Measurements from ENCODE around the gene BMP8A. TPM values are rescaled to one million over a fixed set of nuclear protein-coding genes. Genes with fewer than 3 reads are reported as not detected.

Gene BMP8A
- total and polyA plus RNA-seq, 2 of the 8 experiments (the other 6 are each of a cell fraction or from before 2014, with no cell fraction given), result 0.38 to 0.43 TPM

DNA sequence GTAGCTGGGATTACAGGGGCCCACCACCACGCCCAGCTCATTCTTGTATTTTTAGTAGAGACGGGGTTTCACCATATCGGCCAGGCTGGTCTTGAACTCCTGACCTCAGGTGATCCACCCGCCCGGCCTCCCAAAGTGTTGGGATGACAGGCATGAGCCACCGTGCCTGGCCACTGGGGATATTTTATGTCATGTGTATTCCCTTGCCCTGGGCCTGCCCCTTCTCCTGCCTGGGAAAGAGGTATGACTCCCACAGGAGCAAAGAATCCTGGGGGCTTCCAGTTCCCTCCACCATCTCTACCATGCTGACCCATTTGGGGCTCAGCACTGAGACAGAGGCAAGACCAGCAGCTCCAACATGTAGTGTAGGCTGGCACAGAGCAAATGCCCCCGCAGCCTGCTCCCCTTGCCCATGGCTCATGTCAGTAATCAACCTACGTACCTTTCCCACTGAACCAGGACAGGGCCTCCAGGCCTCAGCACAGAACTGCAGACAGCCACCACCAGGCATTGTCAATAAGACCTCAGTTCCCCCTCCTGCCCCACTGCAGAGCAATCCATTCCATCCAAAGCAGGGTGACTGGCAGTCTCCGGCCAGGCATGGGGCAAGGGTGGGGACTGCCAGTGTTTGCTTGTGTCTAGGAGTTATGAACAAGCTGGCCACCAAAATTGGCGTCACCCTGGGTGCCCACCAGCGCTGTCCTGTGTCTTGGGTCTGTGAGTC, 35.2 kb downstream of the BMP8A start:
- ChIA-PET CTCF (ENCODE audit: partially characterized antibody) (interaction anchor here (0.5 to 3.7 kb wide), 6 partner anchors 12 to 115 kb away, joined by 3 to 20 read pairs (median 3); no protein-coding TSS in a partner anchor), POLR2A (ENCODE audit: partially characterized antibody) (interaction anchor here (0.6 kb wide), 1 partner anchor 541 kb away, joined by 3 read pairs; no protein-coding TSS in a partner anchor)
- Histone ChIP-seq H3K9ac (replicated peaks in 1 of 4; ENCODE audit: extremely low read depth in 1 of 4, low read depth in 3 of 4, low read length in 3 of 4) (no peak overlapping the region), H2AFZ (ENCODE audit: low read length) (no peak overlapping the region), H4K20me1 (replicated peaks in 1 of 2; ENCODE audit: control insufficient read depth in 1 of 2, insufficient read depth in 2 of 2, low read length in 2 of 2) (no peaks in the 10 kb centered on the region), H3K79me1 (ENCODE audit: low read depth, low read length) (no peaks in the 10 kb centered on the region), H3K4me2 (ENCODE audit: insufficient read depth in 1 of 2, low read depth in 2 of 2, low read length in 2 of 2) (no peak overlapping the region), H2BK20ac (ENCODE audit: low read length) (no peak overlapping the region), H2BK5ac (ENCODE audit: low read depth, low read length) (no peak overlapping the region), H3K9me3 (ENCODE audit: insufficient read depth in 2 of 2, low read depth in 1 of 2, low read length in 1 of 2) (no peaks in the 10 kb centered on the region), H4K91ac (replicated peaks; ENCODE audit: insufficient read length, low read length) (no peak overlapping the region), H3K4ac (replicated peaks; ENCODE audit: insufficient read length, low read depth, low read length) (no peak overlapping the region), H2AK5ac (ENCODE audit: low read depth, low read length) (no peak overlapping the region), H3K27me3 (replicated peaks in 1 of 4; ENCODE audit: control insufficient read depth in 3 of 4, extremely low read depth in 1 of 4, insufficient read depth in 3 of 4, low read length in 3 of 4) (no peaks in the 10 kb centered on the region; a peak in 1 of 7 replicates), H2BK12ac (ENCODE audit: low read depth, low read length) (no peak overlapping the region), H3K4me1 (replicated peaks in 1 of 4; ENCODE audit: control insufficient read depth in 3 of 4, insufficient read depth in 4 of 4, low read length in 3 of 4) (no peaks in the 10 kb centered on the region), H3K27ac (ENCODE audit: low read depth, low read length) (no peak overlapping the region), H3K14ac (ENCODE audit: insufficient read length) (no peak overlapping the region), H3K23ac (ENCODE audit: insufficient read length) (no peak overlapping the region), H2BK120ac (replicated peaks; ENCODE audit: low read depth, low read length) (no peak overlapping the region), H2BK15ac (ENCODE audit: low read length) (no peak overlapping the region), H3K18ac (ENCODE audit: extremely low read depth, low read length) (no peak overlapping the region), H3K23me2 (ENCODE audit: low read depth, low read length) (no peaks in the 10 kb centered on the region), H3K79me2 (ENCODE audit: control insufficient read depth in 1 of 2, insufficient read depth in 2 of 2, low read length in 2 of 2) (no peaks in the 10 kb centered on the region), H3K36me3 (ENCODE audit: control insufficient read depth in 2 of 4, insufficient read depth in 4 of 4, low read length in 3 of 4) (no peaks in the 10 kb centered on the region; a peak in 3 of 8 replicates), H3K4me3 (ENCODE audit: extremely low read depth in 1 of 4, insufficient read depth in 2 of 4, low read depth in 3 of 4, low read length in 4 of 4) (no peak overlapping the region), H3K56ac (replicated peaks; ENCODE audit: insufficient read length, low read depth, low read length) (no peak overlapping the region), H4K5ac (ENCODE audit: insufficient read length, low read depth, low read length) (no peak overlapping the region), H4K8ac (ENCODE audit: extremely low read depth, insufficient read depth, low read length) (no peak overlapping the region)
- FAIRE-seq, result no peak
- whole genome bisulfite sequencing, 2 experiments (ENCODE audit: extremely low coverage in 1 of 2, insufficient coverage in 1 of 2, insufficient read length in 1 of 2, insufficient replicate concordance in 2 of 2, low coverage in 1 of 2, low lambda C conversion rate in 2 of 2, missing lambda C conversion rate in 1 of 2), result 96% methylated on average over 11 of the region's 11 CpGs; no CpG with 5 or more reads in 1 of the 2 experiments
- no peak for DNase-seq (ENCODE audit: low read depth in 1 of 2, low spot score in 2 of 2)
- TF ChIP-seq ASH2L (IDR thresholded peaks at IDR 0.05; ENCODE audit: low read length) (no peak), CHD2 (IDR thresholded peaks at IDR 0.05; ENCODE audit: low read length) (no peak), HDAC2 (IDR thresholded peaks at IDR 0.05; ENCODE audit: borderline replicate concordance in 1 of 2, low read depth in 2 of 2, low read length in 2 of 2) (no peak), RBBP5 (IDR thresholded peaks at IDR 0.05; ENCODE audit: borderline replicate concordance, low read depth, low read length) (no peak), EZH2 (IDR thresholded peaks at IDR 0.05; ENCODE audit: low read depth, low read length, severe bottlenecking) (no peak), GABPA (IDR thresholded peaks at IDR 0.05; ENCODE audit: borderline replicate concordance, insufficient read depth, low read length) (no peak), SIN3A (conservative IDR thresholded peaks at IDR 0.05 in 1 of 2, IDR thresholded peaks at IDR 0.05 in 1 of 2; ENCODE audit: low read depth in 1 of 2, low read length in 2 of 2) (no peak), TCF12 (IDR thresholded peaks at IDR 0.05; ENCODE audit: low read depth, low read length) (no peak)
- TF ChIP-seq, protein P1, sequence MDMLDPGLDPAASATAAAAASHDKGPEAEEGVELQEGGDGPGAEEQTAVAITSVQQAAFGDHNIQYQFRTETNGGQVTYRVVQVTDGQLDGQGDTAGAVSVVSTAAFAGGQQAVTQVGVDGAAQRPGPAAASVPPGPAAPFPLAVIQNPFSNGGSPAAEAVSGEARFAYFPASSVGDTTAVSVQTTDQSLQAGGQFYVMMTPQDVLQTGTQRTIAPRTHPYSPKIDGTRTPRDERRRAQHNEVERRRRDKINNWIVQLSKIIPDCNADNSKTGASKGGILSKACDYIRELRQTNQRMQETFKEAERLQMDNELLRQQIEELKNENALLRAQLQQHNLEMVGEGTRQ (IDR thresholded peaks at IDR 0.05; ENCODE audit: low read length), result no peak
- TF ChIP-seq, protein P2, sequence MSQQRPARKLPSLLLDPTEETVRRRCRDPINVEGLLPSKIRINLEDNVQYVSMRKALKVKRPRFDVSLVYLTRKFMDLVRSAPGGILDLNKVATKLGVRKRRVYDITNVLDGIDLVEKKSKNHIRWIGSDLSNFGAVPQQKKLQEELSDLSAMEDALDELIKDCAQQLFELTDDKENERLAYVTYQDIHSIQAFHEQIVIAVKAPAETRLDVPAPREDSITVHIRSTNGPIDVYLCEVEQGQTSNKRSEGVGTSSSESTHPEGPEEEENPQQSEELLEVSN (IDR thresholded peaks at IDR 0.05), result no peak

Measured in H1 (cell line).